Midbrain (tissue), 1 donor: ENCODE data around the gene TNFRSF11A.

Experiments
- DNase-seq: peaks from one replicate; lab custom pipeline; 2025; lab: John Stamatoyannopoulos, UW

TNFRSF11A gene

DNA sequence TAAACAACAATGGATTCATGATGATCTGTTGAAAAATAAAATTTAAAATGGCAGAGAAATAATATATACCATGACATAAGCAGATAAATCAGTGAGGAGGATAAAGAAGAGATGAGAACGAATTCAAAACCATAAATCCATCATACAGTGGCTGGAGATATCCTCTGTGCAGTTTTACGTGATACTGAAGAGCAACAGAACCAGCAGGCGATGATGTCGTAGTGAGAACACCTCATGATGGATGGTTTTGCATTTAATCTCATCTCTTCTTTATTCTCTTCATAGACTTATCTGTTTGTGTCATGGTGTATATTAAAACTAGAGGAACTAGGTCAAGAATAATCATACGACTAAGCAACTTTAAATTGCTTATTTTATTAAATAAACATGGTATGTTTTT is 56.3 kb downstream of the TNFRSF11A start:
- no peak for DNase-seq

DNA sequence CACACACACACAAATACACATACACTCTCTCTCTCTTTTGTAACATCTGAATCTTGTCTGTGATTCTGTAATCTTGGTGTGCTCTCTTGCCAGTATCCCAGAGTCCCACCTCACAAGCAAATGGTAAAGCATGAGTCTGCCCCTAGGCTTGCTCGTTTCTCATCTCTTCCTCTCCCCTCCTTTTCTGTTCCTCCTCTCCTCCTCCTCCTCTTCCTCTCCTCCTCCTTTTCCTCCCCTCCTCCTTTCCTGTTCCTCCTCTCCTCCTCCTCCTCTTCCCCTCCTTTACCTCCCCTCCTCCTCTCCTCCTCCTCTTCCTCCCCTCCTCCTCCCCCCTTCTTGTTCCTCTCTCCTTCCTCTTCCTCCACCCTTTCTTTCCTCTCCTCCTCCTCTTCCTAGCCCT is 59.0 kb downstream of the TNFRSF11A start:
- no peak for DNase-seq

DNA sequence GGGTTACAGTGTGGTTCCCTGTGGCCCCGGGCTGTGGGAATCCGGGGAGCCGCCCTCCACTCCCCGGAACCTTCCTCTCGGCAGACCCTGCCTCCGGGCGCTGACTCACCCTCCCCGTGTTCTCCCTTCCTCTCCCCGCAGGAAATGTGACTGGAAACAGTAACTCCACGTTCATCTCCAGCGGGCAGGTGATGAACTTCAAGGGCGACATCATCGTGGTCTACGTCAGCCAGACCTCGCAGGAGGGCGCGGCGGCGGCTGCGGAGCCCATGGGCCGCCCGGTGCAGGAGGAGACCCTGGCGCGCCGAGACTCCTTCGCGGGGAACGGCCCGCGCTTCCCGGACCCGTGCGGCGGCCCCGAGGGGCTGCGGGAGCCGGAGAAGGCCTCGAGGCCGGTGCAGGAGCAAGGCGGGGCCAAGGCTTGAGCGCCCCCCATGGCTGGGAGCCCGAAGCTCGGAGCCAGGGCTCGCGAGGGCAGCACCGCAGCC is 59.5 kb downstream of the TNFRSF11A start:
- DNase-seq: no peak

DNA sequence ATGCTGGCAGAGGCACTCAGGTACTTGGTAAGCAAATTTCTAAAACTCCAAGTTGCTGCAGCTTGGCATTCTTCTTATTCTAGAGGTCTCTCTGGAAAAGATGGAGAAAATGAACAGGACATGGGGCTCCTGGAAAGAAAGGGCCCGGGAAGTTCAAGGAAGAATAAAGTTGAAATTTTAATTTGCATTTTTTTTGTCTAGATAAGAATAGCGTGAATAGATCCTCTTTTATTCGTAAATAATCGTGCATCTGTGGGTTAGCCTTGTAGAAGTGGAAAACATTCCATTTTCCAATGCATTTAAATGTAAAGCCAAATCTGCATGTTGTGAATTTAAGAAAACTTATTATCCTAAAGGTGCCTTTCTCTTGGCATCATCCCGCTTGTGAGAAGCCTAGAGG is 61.0 kb downstream of the TNFRSF11A start:
- no peak for DNase-seq

DNA sequence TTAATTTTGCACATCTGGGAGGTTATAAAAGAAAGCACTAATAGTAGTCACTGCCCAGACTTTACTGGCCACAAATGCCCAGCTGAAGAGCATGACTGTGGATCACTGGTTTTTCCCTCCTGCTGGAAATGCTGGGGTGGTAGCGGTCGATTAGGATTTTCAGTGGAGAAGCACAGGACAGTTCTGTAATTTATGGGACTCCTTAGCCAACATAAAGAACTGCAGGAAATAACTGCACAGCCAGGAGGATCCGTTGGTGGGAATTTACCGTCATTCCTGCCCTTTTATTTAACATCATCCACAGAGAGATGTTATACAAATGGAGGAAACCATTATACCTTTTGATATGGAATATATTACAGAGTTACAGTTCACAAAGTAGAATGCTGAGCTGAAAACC is 61.5 kb downstream of the TNFRSF11A start:
- no peak for DNase-seq

DNA sequence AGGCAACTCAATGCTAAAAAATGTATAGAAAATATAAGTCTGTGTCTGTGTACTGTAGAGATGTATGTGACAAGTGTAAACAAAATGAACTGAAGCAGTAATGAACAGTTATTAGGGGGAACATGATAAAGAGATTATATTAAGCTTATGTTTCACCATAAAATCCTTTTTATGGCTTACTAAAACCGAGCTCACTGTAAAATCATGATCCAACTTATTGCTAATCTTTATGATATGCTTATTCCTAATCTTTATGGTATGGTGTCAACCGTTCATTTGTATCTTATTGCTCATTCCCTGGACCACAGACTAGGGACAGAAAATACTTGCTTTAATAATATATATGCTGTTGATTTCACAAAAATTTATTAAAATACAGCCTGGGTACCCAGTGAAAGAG is 62.1 kb downstream of the TNFRSF11A start:
- DNase-seq: no peak

DNA sequence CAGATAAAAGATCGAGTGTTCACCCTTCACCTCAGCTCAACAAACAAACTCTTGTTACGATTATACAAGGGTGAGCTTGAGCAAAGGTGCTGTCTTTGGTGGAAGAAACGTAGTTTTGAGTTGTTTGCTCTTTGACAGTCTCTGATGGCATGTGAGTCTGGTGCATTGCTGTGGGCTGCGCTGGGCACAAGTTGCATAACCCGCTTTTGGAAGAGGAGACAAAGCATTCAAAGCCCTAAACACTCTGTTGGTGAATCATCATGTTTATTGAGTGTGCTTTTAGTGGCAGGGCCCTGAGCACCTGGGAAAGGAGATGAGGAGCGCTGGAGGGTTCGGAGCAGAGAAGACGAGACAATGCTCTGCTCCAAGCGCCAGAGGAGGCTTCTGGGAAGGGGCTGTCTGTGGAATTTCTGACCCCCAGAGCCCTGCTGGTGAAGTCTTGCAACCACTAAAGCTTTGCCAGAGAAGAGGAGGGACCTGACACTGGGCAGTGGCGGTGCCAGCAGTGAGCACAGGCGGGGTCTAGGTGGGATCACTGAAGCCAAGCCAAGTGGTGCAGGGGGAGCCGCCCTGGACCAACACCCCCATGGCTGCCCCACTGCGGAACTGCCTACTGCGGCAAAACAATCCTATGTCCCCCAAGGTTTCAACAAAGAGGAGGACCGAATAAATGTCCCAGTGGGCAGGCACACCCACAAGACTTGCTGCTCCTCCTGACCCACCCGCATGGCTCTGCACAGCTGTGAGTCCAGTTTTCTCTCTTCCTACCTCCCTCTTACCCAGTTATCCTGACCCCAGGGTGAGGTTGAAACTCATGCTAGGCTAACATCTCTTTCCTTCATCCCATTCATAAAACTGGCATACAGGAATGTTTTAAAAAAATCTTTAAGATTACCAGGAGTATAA is 64.0 kb downstream of the TNFRSF11A start:
- DNase-seq: no peak

DNA sequence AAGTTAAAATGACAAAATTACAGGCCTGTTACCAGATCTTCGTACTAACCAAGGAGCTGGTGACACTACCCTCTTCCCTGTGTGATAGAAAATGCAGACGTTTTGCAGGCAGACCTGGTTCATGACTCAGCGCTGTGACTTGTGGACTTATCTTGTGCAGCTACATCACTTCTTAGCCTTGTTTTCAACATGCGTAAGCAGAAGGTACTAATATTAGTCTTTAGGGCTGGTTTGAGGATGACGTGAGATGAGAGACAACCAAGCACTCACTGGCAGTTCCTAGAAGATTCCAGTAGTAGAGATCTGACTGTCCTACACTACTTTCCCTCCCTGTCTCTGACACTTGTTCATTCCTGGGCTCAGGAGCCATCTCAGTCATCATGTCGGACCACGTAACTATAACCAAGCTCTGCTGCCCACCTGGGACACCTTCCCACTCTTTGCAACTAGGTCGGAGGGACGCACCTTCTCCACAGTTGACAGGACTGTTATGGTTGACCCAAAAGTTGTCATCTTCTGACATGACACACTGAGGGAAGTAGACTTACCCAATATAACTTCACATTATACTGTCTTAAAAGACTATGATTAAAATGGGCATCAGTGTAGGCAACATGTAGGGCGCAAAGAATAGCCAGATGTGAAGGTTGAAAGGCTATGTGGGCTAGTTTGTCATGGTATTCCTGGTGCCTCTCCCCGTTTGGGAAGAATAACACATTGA is 64.8 kb downstream of the TNFRSF11A start:
- DNase-seq: no peak

DNA sequence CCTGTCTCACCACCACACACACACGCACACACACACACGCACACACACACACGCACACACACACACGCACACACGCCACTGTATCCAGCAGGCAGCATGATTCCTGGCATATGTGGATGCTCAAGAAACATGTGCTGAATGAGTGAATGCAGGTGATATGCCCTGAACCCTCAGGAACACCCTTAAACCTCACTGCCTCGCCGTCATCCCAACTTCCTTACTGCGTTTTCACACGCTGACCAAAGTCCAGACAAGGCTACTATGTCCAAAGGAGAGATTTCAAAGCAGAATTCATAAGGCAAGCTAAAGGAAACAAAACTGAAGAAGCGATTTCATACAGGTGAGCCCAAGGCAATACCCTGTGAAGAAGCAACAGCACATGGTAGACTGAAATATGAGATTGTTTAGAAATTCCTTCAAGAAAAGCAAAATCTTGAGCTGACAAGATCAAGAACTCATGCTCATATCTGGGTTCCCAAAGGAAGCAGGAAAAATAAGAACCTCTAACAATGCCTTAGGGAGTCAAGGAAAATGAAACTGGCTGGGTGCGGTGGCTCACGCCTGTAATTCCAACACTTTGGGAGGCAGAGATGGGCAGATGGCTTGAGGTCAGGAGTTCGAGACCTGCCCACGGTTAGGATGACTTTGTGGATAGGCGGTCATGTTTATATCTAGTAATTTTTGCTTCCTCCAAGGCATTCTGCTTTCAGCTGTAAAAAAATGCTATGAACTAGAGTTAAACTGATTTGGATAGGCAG is 69.1 kb downstream of the TNFRSF11A start:
- DNase-seq: no peak

DNA sequence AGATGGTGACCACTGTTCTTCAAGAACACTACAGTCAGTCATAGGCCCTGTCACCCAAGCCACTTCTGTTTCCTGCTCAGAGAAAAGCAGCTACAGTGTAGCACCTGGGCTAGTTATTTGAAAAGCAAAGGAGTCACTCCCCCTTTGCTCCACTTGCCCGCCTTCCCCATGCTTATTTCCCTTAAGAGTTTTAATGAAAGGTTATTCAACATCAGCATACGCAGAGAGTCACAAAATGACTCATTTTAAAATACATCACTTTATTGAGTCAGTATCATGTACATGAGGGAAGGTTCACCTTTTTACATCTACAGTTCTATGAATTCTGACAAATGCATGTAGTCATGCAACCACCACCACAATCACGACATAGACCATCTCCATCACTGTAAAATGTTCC is 71.3 kb downstream of the TNFRSF11A start:
- DNase-seq: no peak

DNA sequence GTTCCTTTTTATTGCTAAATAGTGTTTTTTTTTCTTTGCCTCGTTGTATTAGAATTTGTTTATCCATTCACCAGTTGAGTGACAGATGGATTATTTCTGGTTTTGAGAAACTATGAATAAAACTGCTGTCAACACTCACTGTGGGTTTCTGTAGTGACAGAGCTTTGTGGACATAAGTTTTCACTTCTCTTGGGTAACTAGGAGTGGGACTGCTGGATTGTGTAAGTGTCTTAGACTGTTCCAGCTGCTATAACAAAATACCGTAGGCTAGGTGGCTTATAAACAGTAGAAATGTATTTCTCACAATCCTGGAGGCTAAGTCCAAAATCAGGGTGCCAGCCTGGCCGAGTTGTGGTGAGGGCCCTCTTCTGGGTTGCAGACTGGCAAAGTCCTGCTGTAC is 71.9 kb downstream of the TNFRSF11A start:
- no peak for DNase-seq

DNA sequence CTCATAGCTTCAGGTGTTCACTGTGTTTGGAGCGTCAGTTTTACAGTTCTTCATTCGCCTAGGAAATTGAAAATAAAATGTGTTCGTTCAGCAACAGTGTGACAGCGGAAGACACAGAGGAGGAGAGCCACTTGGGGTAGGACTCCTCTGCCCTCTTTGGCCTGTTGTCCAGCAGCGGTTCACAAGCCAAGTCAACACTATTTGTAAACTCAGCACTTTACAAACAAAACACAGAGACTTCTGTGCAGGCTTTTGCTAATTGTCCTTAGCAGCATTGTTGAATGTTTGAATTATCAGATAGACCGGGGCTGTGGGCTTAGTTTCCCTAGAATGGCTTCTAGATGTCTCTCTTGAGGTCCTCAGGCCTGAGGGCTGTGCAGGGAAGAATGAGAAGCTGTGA is 73.2 kb downstream of the TNFRSF11A start:
- DNase-seq: no peak

DNA sequence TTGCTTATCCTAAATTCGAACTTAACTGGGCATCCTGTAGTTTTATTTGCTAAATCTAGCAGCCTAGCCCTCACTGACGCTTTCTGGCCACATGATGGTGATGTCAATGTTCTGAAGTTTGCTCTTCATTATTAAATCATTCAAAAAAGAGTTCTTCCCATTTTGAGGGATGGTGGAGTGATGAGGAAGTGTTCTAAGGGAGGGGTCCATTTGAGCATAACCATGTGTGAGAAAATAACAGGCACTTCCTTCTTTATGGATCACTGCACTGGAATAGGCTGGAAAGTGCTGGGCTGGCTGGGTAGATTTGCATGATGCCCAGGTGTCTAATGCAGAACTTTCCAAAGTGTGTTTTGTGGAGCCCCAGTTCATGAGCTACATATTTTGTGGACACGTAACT is 74.2 kb downstream of the TNFRSF11A start:
- no peak for DNase-seq

DNA sequence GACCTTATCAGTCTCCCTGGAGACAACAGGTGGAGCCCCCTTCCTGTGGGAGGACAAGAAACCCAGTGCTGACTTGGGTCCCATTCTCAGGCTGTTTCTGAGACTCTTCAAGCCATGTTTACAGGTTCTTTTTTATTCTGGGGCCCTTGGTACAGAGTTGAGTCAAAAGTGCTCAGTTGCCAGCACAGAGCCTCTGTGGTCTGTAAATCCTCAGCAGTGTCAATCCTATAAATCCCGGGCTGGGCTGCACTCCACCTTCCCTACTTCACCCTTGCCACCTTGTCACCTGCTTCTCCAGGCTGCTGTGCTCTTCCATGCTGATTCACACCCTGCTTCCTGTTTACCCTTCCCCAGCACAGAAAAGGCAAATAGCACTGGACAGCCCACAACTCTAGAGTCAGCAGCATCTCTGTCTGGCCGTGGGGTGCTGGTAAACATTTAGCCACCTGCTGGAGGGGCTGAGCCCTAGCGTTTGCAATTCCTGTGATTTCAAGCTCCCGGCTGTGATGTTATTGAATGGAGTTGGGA is 74.7 kb downstream of the TNFRSF11A start:
- no peak for DNase-seq

DNA sequence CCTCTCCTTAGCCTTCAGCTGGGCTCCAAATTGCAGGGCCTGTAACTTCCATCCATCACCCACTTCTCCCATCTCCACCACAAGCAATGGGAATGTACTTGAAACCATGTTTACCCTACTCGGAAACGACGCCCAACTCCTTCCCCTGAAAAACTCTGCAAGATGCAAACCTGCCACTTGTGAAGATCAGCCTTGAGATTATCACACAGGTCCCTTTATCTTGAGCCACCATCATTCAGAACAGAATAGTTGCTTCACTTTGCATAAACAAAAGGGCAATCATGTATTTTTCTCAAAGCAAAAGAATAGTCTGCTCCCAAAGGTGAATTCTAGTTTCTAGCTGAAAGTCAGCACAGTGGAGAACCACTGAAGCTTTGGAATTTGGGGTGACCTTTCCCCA is 75.8 kb downstream of the TNFRSF11A start:
- no peak for DNase-seq

DNA sequence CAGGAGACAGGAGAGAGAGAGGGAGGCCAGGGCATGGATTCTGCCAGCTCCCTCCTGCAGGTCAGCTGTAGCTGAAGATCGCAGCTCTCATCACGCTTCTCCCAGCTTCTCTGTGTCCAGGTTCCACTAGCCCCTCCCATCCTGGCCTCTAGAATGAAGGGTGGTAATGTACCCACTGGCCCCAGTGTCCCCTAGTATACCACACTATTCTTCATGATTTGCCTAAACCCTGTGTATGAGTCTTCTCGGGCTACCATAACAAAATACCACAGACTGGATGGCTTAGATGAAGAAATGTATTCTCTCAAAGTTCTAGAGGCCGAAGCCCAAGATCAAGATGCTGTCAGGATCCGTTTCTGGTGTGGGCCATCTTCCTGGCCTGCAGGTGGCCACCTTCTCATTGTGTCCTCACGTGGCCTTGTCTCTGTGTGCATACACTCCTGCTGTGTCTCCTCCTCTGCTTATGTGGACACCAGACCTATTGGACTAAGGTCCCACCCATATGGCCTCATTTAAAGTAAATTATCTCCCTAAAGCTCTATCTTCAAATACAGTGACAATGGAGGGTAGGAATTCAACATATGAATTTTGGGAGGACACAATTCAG is 77.3 kb downstream of the TNFRSF11A start:
- no peak for DNase-seq

DNA sequence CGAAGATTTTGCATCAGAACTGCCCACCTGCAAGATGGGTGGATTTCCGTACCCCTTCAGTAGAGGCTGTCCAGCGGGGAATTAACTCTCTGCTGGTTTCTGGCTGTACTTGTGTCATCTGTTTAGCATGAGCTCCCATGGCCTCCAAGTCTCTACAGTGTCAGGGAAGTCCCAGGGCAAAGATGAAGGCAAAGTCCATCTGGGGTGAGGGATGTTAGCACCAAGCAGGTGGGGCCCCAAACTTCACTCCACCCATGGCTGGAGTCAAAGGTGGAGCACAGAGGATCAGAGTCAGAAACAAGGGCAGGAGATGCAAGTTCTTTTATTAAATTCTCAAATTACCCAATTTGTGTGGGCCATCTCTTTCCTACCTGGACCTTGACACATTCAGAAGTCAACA is 78.0 kb downstream of the TNFRSF11A start:
- no peak for DNase-seq

DNA sequence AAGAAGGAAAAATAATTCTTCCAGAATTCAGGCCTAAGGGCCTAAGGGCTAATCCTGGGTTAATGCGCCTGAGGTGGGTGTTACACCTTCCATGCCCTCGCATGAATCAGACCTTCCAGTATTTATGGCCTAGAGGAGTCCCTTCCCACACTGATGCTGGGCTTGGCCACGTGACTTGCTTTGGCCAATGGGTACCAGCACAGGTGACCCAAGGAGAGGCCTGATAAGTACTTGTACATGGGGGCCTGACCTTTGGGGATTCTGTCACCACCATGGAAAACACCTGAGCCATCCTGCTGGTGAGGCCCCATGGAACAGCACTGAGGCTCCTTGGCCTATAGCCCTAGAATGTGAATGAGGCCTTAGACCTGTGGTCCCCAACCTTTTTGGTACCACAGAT is 79.8 kb downstream of the TNFRSF11A start:
- no peak for DNase-seq

DNA sequence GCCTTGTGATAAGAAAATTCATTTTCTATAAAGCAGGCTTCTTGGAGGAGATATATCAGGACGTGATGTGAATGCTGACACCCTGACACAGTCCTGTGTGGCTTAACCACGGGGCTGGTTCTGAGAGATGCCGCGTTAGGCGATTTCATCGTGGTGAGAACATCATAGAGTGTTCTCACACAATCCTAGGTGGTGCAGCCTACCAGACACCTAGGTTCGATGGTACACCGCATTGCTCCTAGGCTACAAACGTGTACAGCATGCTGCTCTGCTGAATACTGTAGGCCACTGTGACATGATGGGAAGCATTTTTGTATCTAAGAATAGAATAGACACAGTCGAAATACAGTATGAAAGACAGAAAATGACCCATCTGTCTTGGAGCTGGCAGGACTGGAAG is 82.5 kb downstream of the TNFRSF11A start:
- no peak for DNase-seq

DNA sequence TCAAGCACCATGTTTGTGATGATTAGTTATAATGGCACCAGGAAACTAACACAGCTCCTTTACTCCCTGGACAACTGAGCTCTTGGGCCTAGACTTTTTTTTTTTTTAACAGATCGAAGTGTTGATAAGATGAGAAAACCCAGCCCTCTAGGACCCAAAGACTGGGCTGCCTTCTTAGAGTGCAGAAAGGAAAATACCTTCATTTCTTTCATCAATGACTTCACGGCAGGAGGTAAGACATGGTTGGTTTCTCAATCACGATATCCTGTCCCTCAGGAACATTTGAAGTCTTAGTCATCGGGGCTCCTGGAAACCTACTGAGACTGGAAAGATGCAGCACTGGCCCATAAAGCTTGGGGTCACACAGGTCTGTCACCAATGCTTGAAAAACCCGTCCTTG is 84.7 kb downstream of the TNFRSF11A start:
- DNase-seq: no peak

DNA sequence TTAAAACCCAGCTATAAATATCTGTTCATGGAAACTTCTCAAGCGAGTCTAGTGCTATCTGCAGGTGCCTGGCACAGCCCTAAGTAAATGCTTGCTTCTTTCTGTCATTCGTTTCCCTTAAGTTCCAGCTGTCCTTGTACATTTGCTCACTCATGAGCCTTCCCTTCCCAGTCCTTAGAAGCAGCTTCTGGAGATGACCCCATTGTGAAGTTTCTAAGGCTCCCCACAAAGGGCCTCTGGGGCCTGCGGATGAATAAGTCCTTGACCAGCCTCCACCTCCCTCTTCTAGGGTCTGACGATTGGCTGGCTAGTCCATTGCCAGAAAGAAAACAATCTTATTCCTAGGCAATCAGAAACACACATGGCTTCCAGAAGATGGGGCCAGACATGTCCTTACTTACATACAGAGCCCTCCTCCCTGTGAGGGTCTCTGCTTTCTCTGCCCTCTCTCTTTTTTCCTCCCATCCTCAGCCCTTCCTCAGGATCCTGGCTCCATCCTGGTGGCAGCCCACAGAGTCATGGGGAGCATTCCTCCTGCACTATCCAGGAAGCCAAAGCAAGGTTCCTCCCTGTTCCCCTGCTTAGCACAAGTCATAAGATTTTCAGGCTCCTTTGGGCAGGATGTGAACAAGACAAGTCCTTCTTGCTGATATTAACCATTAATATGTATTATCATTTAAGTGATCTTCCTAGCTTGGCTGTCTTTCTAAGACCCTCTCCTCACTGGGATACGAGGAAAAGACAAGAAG is 87.3 kb downstream of the TNFRSF11A start:
- DNase-seq: no peak
